Sciatic nerve (tissue), 2 donors: Measurements from ENCODE around the gene TBCC. TPM values are rescaled to one million over a fixed set of nuclear protein-coding genes. Genes with fewer than 3 reads are reported as not detected.
"Not testable (repeated sequence)": the region's sequence is repeated elsewhere in the genome, so short reads cannot be mapped to it uniquely, and the experiment has no call there.

Experiments
- ATAC-seq: fragments of 200-7000 bp; cut with Tn5 transposase; one replicate; pipeline ENCODE4 v1.9.1; 2020; ENCODE audit warnings: mild to moderate bottlenecking, moderate library complexity
- DNase-seq: peaks from one replicate; pipeline ENCODE4 v3.0.0-alpha.2; 2020; ENCODE audit warnings: low spot score
- intact Hi-C: fragments of 100-400 bp; cut with DNase I; formaldehyde crosslinking; loops from one replicate; pipeline ENCODE4 v1.14.2; 2022
- total RNA-seq: library from RNA; stranded (reverse); fragmentation: NEBNext Ultra II Directional; extraction: Animal tissue kit (Norgen Biotek cat#: 25700); gene quantifications from one replicate; pipeline ENCODE4 v1.2.1, GENCODE V29; 2021
- donor health status: DM: no; HTN: no; CAD: no.
- donor health status: DM: no; HTN: no; CAD: no.

TBCC gene
- total RNA-seq, 1 donor from 2014 or later, result 12.7 TPM

- no peak for DNase-seq
- intact Hi-C loops, result loop anchor here (10.0 kb wide), 1 partner anchor 130 kb away; the partner anchor contains the start of gene RPL7L1
- ATAC-seq, result no peak
These were observed 1.5 kb downstream of the TBCC start for GRCh38 chr6:42744351-42744893.

GRCh38 chr6:42742116-42742894 lies 3.6 kb downstream of the TBCC start:
- DNase-seq (no peak), ATAC-seq (no peak)
- intact Hi-C loops, result loop anchor here (10.0 kb wide), 1 partner anchor 132 kb away; the partner anchor contains the start of gene RPL7L1

GRCh38 chr6:42740725-42741124 lies 5.2 kb downstream of the TBCC start:
- no peak for ATAC-seq
- intact Hi-C loops, result loop anchor here (10.0 kb wide), 1 partner anchor 134 kb away; the partner anchor contains the start of gene RPL7L1
- no peak for DNase-seq

GRCh38 chr6:42735976-42736375 lies 9.9 kb downstream of the TBCC start:
- no peak for ATAC-seq
- no peak for DNase-seq
- intact Hi-C loops, result no loop called here

GRCh38 chr6:42733867-42734481 lies 11.9 kb downstream of the TBCC start:
- DNase-seq, intact Hi-C loops, ATAC-seq: not testable (repeated sequence)

GRCh38 chr6:42729731-42730130 lies 16.2 kb downstream of the TBCC start:
- DNase-seq (no peak), ATAC-seq (no peak)
- intact Hi-C loops, result no loop called here

GRCh38 chr6:42727627-42728026 lies 18.3 kb downstream of the TBCC start:
- no peak for DNase-seq
- peak; percentile 40 for ATAC-seq
- intact Hi-C loops, result no loop called here

GRCh38 chr6:42727087-42727611 lies 18.8 kb downstream of the TBCC start:
- DNase-seq (peak; percentile 67), ATAC-seq (peak; percentile 67)
- intact Hi-C loops, result no loop called here

GRCh38 chr6:42726485-42727086 lies 19.3 kb downstream of the TBCC start:
- intact Hi-C loops, result no loop called here
- peak; percentile 95 for ATAC-seq
- DNase-seq, result peak; percentile 81

GRCh38 chr6:42726026-42726425 lies 19.9 kb downstream of the TBCC start:
- ATAC-seq (no peak), DNase-seq (no peak)
- intact Hi-C loops, result no loop called here

- DNase-seq, result no peak
- ATAC-seq, result no peak
- intact Hi-C loops, result no loop called here
These were observed 21.1 kb downstream of the TBCC start for GRCh38 chr6:42724825-42725224.

- no peak for ATAC-seq
- no peak for DNase-seq
These were observed 23.4 kb downstream of the TBCC start, which contains the start of gene PRPH2 for GRCh38 chr6:42722497-42722896. Gene PRPH2, minus strand, starts transcription at chr6:42722597. Its CDS starts 263 bp downstream, at chr6:42722334.

GRCh38 chr6:42720739-42721138 lies 25.2 kb downstream of the TBCC start:
- ATAC-seq, result no peak
- DNase-seq, result no peak

More at GRCh38 chr6:42722497-42722896, 23.4 kb downstream of the TBCC start, which contains the start of gene PRPH2:
- intact Hi-C loops, result no loop called here

GRCh38 chr6:42715871-42716270 lies 30.0 kb downstream of the TBCC start:
- no peak for ATAC-seq
- no peak for DNase-seq
- intact Hi-C loops, result no loop called here

More at GRCh38 chr6:42720739-42721138, 25.2 kb downstream of the TBCC start:
- intact Hi-C loops, result no loop called here

GRCh38 chr6:42714098-42714761 lies 31.7 kb downstream of the TBCC start:
- ATAC-seq (no peak), DNase-seq (no peak)
- intact Hi-C loops, result no loop called here

- intact Hi-C loops, result no loop called here
- DNase-seq, result no peak
- ATAC-seq, result no peak
These were observed 34.0 kb downstream of the TBCC start for GRCh38 chr6:42711930-42712329.

GRCh38 chr6:42710316-42710715 lies 35.6 kb downstream of the TBCC start:
- intact Hi-C loops, result no loop called here
- no peak for ATAC-seq
- no peak for DNase-seq

GRCh38 chr6:42709871-42710270 lies 36.0 kb downstream of the TBCC start:
- DNase-seq (no peak), ATAC-seq (no peak)
- intact Hi-C loops, result loop anchor here (5.0 kb wide), 1 partner anchor 658 kb away; the partner anchor contains the start of gene TAF8

- no peak for DNase-seq
- intact Hi-C loops, result loop anchor here (5.0 kb wide), 1 partner anchor 656 kb away; the partner anchor contains the start of gene TAF8
- no peak for ATAC-seq
These were observed 37.8 kb downstream of the TBCC start for GRCh38 chr6:42708096-42708495.
